Skeletal muscle satellite cell (primary cell): ENCODE measurements around the gene TLE3.

ENCODE experiments used
- H3K27me3 ChIP-seq: 2 replicates; pipeline ENCODE4 v1.7.0; 2013; ENCODE audit warnings: low read length; ENCODE audit not compliant: control insufficient read depth, insufficient read depth
- H3K36me3 ChIP-seq: 2 replicates; pipeline ENCODE4 v1.7.0; 2013; ENCODE audit warnings: mild to moderate bottlenecking, control low read depth, low read length; ENCODE audit not compliant: insufficient read depth
- H3K4me1 ChIP-seq: 2 replicates; pipeline ENCODE4 v1.7.0; 2013; ENCODE audit warnings: low read length; ENCODE audit not compliant: control insufficient read depth, insufficient read depth
- H3K4me2 ChIP-seq: 2 replicates; pipeline ENCODE4 v1.7.0; 2013; ENCODE audit warnings: mild to moderate bottlenecking, low read length
- H3K4me3 ChIP-seq: 2 replicates; pipeline ENCODE4 v1.7.0; 2013; ENCODE audit warnings: low read length
- H3K9ac ChIP-seq: 2 replicates; pipeline ENCODE4 v1.7.0; 2013; ENCODE audit warnings: mild to moderate bottlenecking, low read depth, low read length, moderate library complexity
- H3K9me3 ChIP-seq: replicated peaks from 2 replicates; pipeline ENCODE4 v1.7.0; 2013; ENCODE audit warnings: mild to moderate bottlenecking, control low read depth, low read length

Gene TLE3

DNA sequence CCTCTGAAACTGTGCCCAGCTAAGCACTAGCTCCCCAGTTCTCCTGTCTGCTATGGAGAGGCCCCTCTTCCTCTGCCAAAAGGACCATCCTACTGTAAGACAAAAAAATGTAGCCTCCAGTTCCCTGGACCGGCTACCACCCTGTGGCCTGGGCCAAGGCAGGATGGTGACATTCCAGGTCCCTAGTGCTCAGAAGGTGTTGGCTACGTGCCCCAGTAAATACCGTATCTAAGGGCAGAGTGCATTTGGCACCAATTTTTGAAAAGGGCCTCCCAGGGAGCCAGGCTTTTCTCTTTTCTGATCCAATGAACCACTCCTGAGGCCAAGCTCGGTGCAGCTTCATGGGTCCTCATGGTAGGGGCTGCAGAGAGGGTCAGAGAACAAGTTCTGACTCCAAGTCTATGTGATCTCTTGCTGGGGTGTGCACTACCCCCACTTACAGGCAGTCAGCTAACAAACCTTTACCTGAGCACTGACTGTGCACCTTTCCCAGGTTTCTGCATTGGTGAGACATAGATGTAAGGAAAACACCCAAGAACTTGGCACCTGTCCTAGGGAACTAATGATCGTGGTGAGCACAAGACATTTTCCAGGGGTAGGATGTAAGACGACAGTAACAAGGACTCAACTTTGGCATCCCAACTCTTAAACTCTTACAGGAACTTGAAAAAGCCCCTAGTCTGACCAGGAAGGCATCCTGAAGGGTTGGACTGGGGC, 32.6 kb downstream of the TLE3 start:
- H3K36me3 ChIP-seq: peaks cover 72% of the 10 kb centered on the region
- no peak overlapping the region for H3K4me2 ChIP-seq
- no peak overlapping the region for H3K4me3 ChIP-seq
- peaks cover 24% of the 10 kb centered on the region for H3K4me1 ChIP-seq
- H3K9ac ChIP-seq: no peak overlapping the region
- H3K9me3 ChIP-seq: no peaks in the 10 kb centered on the region
- no peaks in the 10 kb centered on the region for H3K27me3 ChIP-seq

GRCh38 chr15:70064441-70064840, 33.3 kb downstream of the TLE3 start:
- Histone ChIP-seq H3K4me2 (no peak overlapping the region), H3K36me3 (peaks cover 72% of the 10 kb centered on the region), H3K4me1 (peaks cover 24% of the 10 kb centered on the region), H3K27me3 (no peaks in the 10 kb centered on the region), H3K9me3 (no peaks in the 10 kb centered on the region), H3K9ac (no peak overlapping the region), H3K4me3 (no peak overlapping the region)

GRCh38 chr15:70063980-70064379, 33.7 kb downstream of the TLE3 start:
- no peaks in the 10 kb centered on the region for H3K9me3 ChIP-seq
- peaks cover 72% of the 10 kb centered on the region for H3K36me3 ChIP-seq
- peaks cover 24% of the 10 kb centered on the region for H3K4me1 ChIP-seq
- no peak overlapping the region for H3K9ac ChIP-seq
- no peak overlapping the region for H3K4me3 ChIP-seq
- no peaks in the 10 kb centered on the region for H3K27me3 ChIP-seq
- no peak overlapping the region for H3K4me2 ChIP-seq

GRCh38 chr15:70063261-70063925, 34.3 kb downstream of the TLE3 start:
- Histone ChIP-seq H3K4me1 (peaks cover 24% of the 10 kb centered on the region), H3K4me2 (no peak overlapping the region), H3K9me3 (no peaks in the 10 kb centered on the region), H3K27me3 (no peaks in the 10 kb centered on the region), H3K36me3 (peaks cover 72% of the 10 kb centered on the region), H3K9ac (no peak overlapping the region), H3K4me3 (no peak overlapping the region)

DNA sequence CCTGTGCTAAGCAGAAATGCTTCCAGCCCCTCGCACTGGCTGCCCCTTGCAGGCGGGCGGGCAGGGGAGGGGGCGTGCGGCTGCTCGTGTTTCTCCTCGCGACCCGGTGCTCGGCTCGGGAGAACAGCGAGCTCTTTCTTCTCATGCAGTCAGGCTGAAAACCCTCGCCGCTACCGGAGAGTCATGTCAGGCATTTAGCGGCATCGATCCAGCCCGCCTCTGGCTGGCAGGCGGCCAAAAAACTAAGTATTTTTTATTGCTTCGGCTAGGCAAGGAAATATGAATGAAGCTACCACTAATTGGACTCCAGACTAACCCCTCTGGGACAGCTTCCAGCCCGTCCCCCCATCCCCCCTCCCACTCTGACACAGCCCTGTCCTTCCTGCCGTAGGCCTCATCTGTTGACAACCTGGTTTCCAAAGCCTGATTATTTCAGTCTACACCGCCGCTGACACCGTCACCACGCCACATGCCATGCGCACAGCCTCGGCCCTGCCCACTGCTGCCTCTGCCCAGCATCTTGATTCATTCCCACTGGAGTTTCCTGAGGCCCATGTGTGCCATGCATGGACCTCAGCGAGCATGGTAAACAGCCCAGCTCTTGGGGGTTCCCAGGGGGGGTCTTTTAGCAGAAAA, 35.3 kb downstream of the TLE3 start:
- Histone ChIP-seq H3K36me3 (peaks cover 78% of the 10 kb centered on the region), H3K9me3 (no peaks in the 10 kb centered on the region)

DNA sequence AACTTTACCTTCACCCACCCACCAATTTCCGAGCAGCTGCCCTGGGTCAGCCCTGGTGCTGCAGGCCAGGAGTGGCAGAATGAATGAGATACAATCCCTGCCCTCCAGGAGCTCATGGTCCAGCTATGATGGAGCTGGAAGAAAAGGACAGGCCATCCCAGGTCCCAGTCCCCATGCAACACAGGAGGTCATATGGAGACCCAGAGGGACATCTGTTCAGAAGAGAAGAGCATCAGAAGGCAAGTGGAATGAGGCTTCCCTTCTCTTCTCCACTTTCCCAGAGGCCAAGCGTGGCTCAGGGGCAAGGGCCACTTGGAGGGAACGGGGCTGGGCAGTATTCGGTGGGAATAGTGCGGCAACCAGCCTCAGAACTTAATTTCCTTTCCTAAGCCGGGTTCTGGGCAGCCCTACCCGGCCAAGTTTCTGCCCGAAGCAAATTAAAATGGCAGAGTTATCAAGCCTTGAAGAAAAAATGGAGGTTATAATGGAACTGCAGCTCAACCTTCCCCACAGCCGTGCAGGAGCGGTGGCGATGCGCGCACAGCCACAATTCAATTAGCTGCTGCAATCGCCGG, 35.9 kb downstream of the TLE3 start:
- Histone ChIP-seq H3K4me2 (peak overlapping the region; percentile 51), H3K4me1 (peaks cover 24% of the 10 kb centered on the region), H3K27me3 (no peaks in the 10 kb centered on the region), H3K4me3 (no peak overlapping the region), H3K9me3 (no peaks in the 10 kb centered on the region), H3K9ac (no peak overlapping the region), H3K36me3 (peaks cover 81% of the 10 kb centered on the region)

More for the DNA sequence above, 35.3 kb downstream of the TLE3 start:
- Histone ChIP-seq H3K4me2 (peak overlapping the region; percentile 51), H3K27me3 (no peaks in the 10 kb centered on the region), H3K4me3 (no peak overlapping the region), H3K4me1 (peaks cover 24% of the 10 kb centered on the region), H3K9ac (no peak overlapping the region)

GRCh38 chr15:70060993-70061305, 36.8 kb downstream of the TLE3 start:
- Histone ChIP-seq H3K36me3 (peaks cover 90% of the 10 kb centered on the region), H3K27me3 (no peaks in the 10 kb centered on the region), H3K4me1 (peaks cover 24% of the 10 kb centered on the region), H3K9me3 (no peaks in the 10 kb centered on the region), H3K9ac (no peak overlapping the region), H3K4me3 (no peak overlapping the region), H3K4me2 (no peak overlapping the region)

DNA sequence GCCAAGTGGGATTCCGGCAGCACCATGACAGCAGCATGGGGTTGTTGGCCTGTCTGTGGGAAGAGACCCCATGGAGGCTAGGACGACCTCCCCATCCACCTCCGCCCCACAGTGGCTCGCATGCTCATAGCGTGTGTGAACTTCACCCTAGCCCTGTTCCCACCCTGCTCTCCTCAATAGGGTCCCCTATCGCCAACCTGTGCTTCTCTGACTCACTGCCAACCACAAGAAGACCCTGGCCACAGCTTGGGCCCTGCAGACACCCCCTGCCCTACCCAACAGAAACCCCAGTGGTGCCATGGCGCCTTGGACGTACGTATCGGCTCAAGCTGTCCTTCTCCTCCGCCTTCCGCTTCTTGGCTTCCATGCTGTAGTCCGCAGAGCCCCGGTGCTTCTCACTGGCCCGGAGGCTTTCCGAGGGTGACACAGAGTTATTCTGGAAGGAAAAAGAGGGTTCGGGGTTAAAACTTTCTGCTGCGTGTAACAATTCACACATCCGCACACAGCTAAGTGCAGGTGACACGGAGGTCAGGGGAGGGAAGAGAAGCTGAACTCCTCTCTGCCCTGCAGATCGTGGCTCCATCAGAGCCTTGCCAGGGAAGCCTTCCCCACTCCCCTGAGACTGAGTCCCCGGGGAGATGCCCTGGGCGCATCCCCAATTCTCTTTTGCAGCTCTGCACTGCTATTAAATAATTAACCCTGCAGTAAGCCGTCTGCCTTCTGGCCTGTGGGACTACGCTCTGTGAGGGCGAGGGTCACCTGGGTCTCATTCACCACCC, 37.3 kb downstream of the TLE3 start:
- H3K9me3 ChIP-seq: no peaks in the 10 kb centered on the region
- peaks cover 24% of the 10 kb centered on the region for H3K4me1 ChIP-seq
- no peak overlapping the region for H3K9ac ChIP-seq
- no peaks in the 10 kb centered on the region for H3K27me3 ChIP-seq
- no peak overlapping the region for H3K4me2 ChIP-seq
- H3K4me3 ChIP-seq: no peak overlapping the region
- H3K36me3 ChIP-seq: peaks cover 93% of the 10 kb centered on the region

GRCh38 chr15:70059476-70060213, 38.1 kb downstream of the TLE3 start:
- H3K36me3 ChIP-seq: peaks cover 93% of the 10 kb centered on the region

GRCh38 chr15:70058642-70059360, 38.9 kb downstream of the TLE3 start:
- no peak overlapping the region for H3K9ac ChIP-seq
- H3K9me3 ChIP-seq: no peaks in the 10 kb centered on the region
- peaks cover 93% of the 10 kb centered on the region for H3K36me3 ChIP-seq
- H3K4me2 ChIP-seq: no peak overlapping the region
- no peak overlapping the region for H3K4me3 ChIP-seq
- H3K4me1 ChIP-seq: peaks cover 24% of the 10 kb centered on the region
- H3K27me3 ChIP-seq: no peaks in the 10 kb centered on the region

More at GRCh38 chr15:70059476-70060213, 38.1 kb downstream of the TLE3 start:
- Histone ChIP-seq H3K9me3 (no peaks in the 10 kb centered on the region), H3K9ac (no peak overlapping the region), H3K4me3 (no peak overlapping the region), H3K4me1 (peaks cover 24% of the 10 kb centered on the region), H3K27me3 (no peaks in the 10 kb centered on the region), H3K4me2 (no peak overlapping the region)
